ENCODE data around the gene MTFP1.
"Not testable (repeated sequence)": the region's sequence is repeated elsewhere in the genome, so short reads cannot be mapped to it uniquely, and the experiment has no call there.

MTFP1 gene

GRCh38 chr22:30460147-30460546 is 34.6 kb downstream of the MTFP1 start:
- TF ChIP-seq FOXK2 (IDR thresholded peaks at IDR 0.05) (no peak), BHLHE40 (IDR thresholded peaks at IDR 0.05; ENCODE audit: borderline replicate concordance) (no peak), TARDBP (IDR thresholded peaks at IDR 0.05) (no peak), CTBP1 (IDR thresholded peaks at IDR 0.05; ENCODE audit: borderline replicate concordance) (no peak), FOXA1 (IDR thresholded peaks at IDR 0.05) (no peak), L3MBTL2 (conservative IDR thresholded peaks at IDR 0.05) (no peak), ELF4 (IDR thresholded peaks at IDR 0.05) (no peak), ZNF384 (IDR thresholded peaks at IDR 0.05) (no peak), SP1 (IDR thresholded peaks at IDR 0.05) (no peak), PKNOX1 (IDR thresholded peaks at IDR 0.05) (no peak), HDGF (IDR thresholded peaks at IDR 0.05; ENCODE audit: borderline replicate concordance) (no peak), LEF1 (IDR thresholded peaks at IDR 0.05; ENCODE audit: borderline replicate concordance) (no peak), ARNT (IDR thresholded peaks at IDR 0.05) (no peak), SUZ12 (IDR thresholded peaks at IDR 0.05) (no peak)
- ChIA-PET POLR2A (no interaction called here), CTCF (no interaction called here)
- no peak for DNase-seq (ENCODE audit: extremely low spot score)

DNA sequence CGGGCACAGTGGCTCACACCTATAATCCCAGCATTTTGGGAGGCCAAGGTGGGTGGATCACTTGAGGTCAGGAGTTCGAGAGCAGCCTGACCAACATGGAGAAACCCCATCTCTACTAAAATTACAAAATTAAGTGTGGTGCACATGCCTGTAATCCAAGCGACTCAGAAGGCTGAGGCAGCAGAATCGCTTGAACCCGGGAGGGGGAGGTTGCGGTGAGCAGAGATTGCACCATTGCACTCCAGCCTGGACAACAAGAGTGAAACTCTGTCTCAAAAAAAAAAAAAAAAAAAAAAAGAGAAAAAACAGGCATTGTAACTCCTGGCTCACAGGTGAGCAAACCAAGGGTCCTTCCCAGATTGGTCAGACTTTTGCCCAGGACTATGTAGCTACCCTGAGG is 35.0 kb downstream of the MTFP1 start:
- DNase-seq (ENCODE audit: extremely low spot score); CTCF ChIA-PET; POLR2A ChIA-PET: not testable (repeated sequence)

- ChIA-PET POLR2A (no interaction called here), CTCF (no interaction called here)
- TF ChIP-seq L3MBTL2 (conservative IDR thresholded peaks at IDR 0.05) (no peak), NFRKB (IDR thresholded peaks at IDR 0.05) (no peak), FOXM1 (IDR thresholded peaks at IDR 0.05; ENCODE audit: borderline replicate concordance) (no peak), LEF1 (IDR thresholded peaks at IDR 0.05; ENCODE audit: borderline replicate concordance) (no peak), ARNT (IDR thresholded peaks at IDR 0.05) (no peak), PKNOX1 (IDR thresholded peaks at IDR 0.05) (no peak), FOXK2 (IDR thresholded peaks at IDR 0.05) (no peak), BHLHE40 (IDR thresholded peaks at IDR 0.05; ENCODE audit: borderline replicate concordance) (no peak), HDGF (IDR thresholded peaks at IDR 0.05; ENCODE audit: borderline replicate concordance) (no peak), SP1 (IDR thresholded peaks at IDR 0.05) (no peak), TARDBP (IDR thresholded peaks at IDR 0.05) (no peak), FOXA1 (IDR thresholded peaks at IDR 0.05) (no peak), ELF4 (IDR thresholded peaks at IDR 0.05) (no peak), SUZ12 (IDR thresholded peaks at IDR 0.05) (no peak)
- no peak for DNase-seq (ENCODE audit: extremely low spot score)
Measured at GRCh38 chr22:30469165-30469564, 43.6 kb downstream of the MTFP1 start.

- ChIA-PET CTCF (no interaction called here), POLR2A (no interaction called here)
- TF ChIP-seq SUZ12 (IDR thresholded peaks at IDR 0.05) (no peak), TARDBP (IDR thresholded peaks at IDR 0.05) (no peak), FOXK2 (IDR thresholded peaks at IDR 0.05) (no peak), FOXM1 (IDR thresholded peaks at IDR 0.05; ENCODE audit: borderline replicate concordance) (no peak), L3MBTL2 (conservative IDR thresholded peaks at IDR 0.05) (no peak)
- no peak for DNase-seq (ENCODE audit: extremely low spot score)
Measured at GRCh38 chr22:30470655-30471054, 45.1 kb downstream of the MTFP1 start.

- no peak for TF ChIP-seq ELF4 (IDR thresholded peaks at IDR 0.05)
- TF ChIP-seq FOXA1 (IDR thresholded peaks at IDR 0.05), result no peak
- TF ChIP-seq LEF1 (IDR thresholded peaks at IDR 0.05; ENCODE audit: borderline replicate concordance), result no peak
- TF ChIP-seq ZNF384 (IDR thresholded peaks at IDR 0.05), result no peak
- no peak for TF ChIP-seq NFRKB (IDR thresholded peaks at IDR 0.05)
- no peak for TF ChIP-seq FOXM1 (IDR thresholded peaks at IDR 0.05; ENCODE audit: borderline replicate concordance)
- TF ChIP-seq SP1 (IDR thresholded peaks at IDR 0.05), result no peak
- no peak for TF ChIP-seq ARNT (IDR thresholded peaks at IDR 0.05)
- TF ChIP-seq SUZ12 (IDR thresholded peaks at IDR 0.05), result no peak
- no peak for TF ChIP-seq TARDBP (IDR thresholded peaks at IDR 0.05)
- no peak for TF ChIP-seq HDGF (IDR thresholded peaks at IDR 0.05; ENCODE audit: borderline replicate concordance)
- no peak for DNase-seq (ENCODE audit: extremely low spot score)
- CTCF ChIA-PET, result interaction anchor here (0.6 kb wide), 1 partner anchor 48 kb away, joined by 3 read pairs; no protein-coding TSS in a partner anchor
- POLR2A ChIA-PET, result no interaction called here
Measured at GRCh38 chr22:30471616-30472318, 46.2 kb downstream of the MTFP1 start, which contains the start of gene SEC14L3. SEC14L3 (minus strand) TSS chr22:30472017; CDS start chr22:30471958, 59 bp downstream.

GRCh38 chr22:30472994-30473720 is 47.6 kb downstream of the MTFP1 start:
- ChIA-PET POLR2A (no interaction called here), CTCF (interaction anchor here (1.0 kb wide), 1 partner anchor 14 kb away, joined by 4 read pairs; no protein-coding TSS in a partner anchor)
- TF ChIP-seq LEF1 (IDR thresholded peaks at IDR 0.05; ENCODE audit: borderline replicate concordance) (no peak), TARDBP (IDR thresholded peaks at IDR 0.05) (no peak), ZNF384 (IDR thresholded peaks at IDR 0.05) (no peak), BHLHE40 (IDR thresholded peaks at IDR 0.05; ENCODE audit: borderline replicate concordance) (no peak), FOXK2 (IDR thresholded peaks at IDR 0.05) (no peak), SUZ12 (IDR thresholded peaks at IDR 0.05) (no peak), ELF4 (IDR thresholded peaks at IDR 0.05) (no peak), FOXA1 (IDR thresholded peaks at IDR 0.05) (no peak), CTBP1 (IDR thresholded peaks at IDR 0.05; ENCODE audit: borderline replicate concordance) (no peak), FOXM1 (IDR thresholded peaks at IDR 0.05; ENCODE audit: borderline replicate concordance) (no peak), NFRKB (IDR thresholded peaks at IDR 0.05) (no peak), HDGF (IDR thresholded peaks at IDR 0.05; ENCODE audit: borderline replicate concordance) (no peak), PKNOX1 (IDR thresholded peaks at IDR 0.05) (no peak), ARNT (IDR thresholded peaks at IDR 0.05) (no peak)
- DNase-seq (ENCODE audit: extremely low spot score), result no peak

Measured in HEK293T (cell line).